ENCODE data around the gene SSX2.
"Not testable (repeated sequence)": the region's sequence is repeated elsewhere in the genome, so short reads cannot be mapped to it uniquely, and the experiment has no call there.

Gene SSX2

DNA sequence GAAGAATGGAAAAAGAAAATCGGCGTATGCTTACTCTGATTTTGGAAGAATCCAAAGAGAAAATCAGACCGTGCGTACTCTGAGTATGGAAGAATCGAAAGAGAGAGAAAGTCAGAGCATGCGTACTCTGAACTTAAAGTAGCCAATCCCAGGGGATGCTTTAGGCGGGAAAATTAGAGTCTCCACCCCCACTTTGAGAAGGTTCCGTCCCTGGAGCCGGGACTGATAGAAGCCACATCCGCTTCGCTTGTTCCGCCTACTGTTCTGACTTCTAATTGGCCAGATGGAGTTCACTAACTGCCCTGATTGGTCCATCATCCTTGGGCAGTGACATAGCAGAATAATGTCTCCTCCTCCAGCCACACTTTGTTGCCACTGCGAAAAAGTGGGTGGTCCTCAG is at the start of gene SSX2:
Gene SSX2 (minus strand): TSS at position 101 of the 400 bp plus-strand sequence. CDS start 1,429 bp downstream, outside the sequence.
- not testable (repeated sequence) for DNase-seq

DNA sequence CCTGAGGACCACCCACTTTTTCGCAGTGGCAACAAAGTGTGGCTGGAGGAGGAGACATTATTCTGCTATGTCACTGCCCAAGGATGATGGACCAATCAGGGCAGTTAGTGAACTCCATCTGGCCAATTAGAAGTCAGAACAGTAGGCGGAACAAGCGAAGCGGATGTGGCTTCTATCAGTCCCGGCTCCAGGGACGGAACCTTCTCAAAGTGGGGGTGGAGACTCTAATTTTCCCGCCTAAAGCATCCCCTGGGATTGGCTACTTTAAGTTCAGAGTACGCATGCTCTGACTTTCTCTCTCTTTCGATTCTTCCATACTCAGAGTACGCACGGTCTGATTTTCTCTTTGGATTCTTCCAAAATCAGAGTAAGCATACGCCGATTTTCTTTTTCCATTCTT is 44.0 kb upstream of the SSX2 start, which contains the start of gene SSX2B:
Gene SSX2B (plus strand): TSS at position 301 of the 400 bp plus-strand sequence. CDS start 1,429 bp downstream, outside the sequence.
- not testable (repeated sequence) for DNase-seq

DNA sequence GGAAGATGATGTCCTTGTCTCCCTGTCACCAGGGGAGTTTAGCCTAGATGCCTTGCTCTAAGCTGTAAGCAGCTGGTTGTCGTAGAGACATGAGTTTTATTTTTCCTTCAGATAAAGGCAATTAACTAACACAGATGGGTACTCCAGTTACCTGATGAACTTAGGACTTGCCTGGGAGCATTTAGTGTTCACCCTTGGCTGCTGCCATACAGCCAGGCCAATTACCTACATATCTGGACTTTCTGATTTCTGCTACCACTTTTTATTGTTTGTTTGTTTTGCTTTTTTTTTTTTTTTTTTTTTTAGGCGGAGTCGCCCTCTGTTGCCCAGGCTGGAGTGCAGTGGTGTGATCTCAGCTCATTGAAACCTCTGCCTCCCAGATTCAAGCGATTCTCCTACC is 14.9 kb downstream of the SSX2 start:
- not testable (repeated sequence) for DNase-seq

- not testable (repeated sequence) for DNase-seq
Observed at GRCh38 chrX:52662218-52662617, 44.8 kb downstream of the SSX2 start.

DNA sequence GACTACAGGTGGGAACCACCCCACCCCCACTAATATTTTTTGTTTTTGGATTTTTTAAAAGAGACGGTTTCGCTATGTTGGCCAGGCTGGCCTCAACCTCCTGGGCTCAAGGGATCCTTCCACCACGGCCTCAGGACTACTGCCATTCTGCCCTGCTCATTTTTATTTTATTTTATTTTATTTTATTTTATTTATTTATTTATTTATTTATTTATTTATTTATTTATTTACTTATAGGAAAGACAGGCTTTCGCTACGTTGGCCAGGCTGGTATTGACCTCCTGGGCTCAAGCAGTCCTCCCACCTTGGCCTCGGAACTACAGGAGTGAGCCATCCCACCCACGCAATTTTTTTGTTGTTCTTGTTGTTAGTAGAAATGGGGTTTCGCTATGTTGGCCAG is 51.5 kb downstream of the SSX2 start:
- DNase-seq, result not testable (repeated sequence)

DNA sequence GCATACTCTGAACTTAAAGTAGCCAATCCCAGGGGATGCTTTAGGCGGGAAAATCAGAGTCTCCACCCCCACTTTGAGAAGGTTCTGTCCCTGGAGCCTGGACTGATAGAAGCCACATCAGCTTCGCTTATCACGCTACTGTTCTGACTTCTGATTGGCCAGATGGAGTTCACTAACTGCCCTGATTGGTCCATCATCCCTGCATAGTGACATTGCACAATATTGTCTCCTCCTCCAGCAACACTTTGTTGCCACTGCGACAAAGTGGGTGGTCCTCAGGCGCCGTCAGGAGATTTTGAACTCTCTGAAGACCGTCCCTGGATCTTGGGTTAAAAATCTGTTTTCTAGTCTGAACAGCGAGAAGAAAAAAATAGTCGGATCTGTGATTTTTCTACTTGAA is 52.2 kb downstream of the SSX2 start, which contains the start of gene SSX7:
Gene SSX7 (minus strand): TSS at position 101 of the 400 bp plus-strand sequence. CDS start 1,428 bp downstream, outside the sequence.
- DNase-seq, result not testable (repeated sequence)

DNA sequence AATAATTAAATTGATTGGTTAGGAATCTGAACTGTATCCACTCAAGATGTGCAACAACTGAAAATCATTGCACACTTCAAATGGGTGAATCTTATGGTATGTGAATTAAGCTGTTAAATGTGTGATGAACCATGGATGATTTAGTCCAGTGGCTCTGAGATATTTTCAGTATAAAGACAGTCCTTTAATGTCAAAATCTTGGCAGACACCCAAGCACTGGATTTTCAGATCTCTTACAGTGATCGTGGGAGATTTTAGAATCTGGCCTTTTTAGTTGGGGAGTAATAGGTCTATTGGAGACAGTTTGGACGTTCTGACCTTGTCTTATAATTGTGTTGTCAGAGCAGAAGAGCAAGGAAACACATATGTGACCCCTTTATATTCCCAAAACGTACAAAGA is 56.3 kb downstream of the SSX2 start:
- not testable (repeated sequence) for DNase-seq

- DNase-seq, result not testable (repeated sequence)
Observed at GRCh38 chrX:52648956-52649355, 58.0 kb downstream of the SSX2 start.
